Ramos (cell line): Measurements from ENCODE around the gene RTN4RL2.
"Not testable (repeated sequence)": the region's sequence is repeated elsewhere in the genome, so short reads cannot be mapped to it uniquely, and the experiment has no call there.

ENCODE experiments used
- in situ Hi-C: fragments of 300-500 bp; cut with MboI; formaldehyde crosslinking; loops from one replicate; pipeline ENCODE4 v1.14.3; 2022; ENCODE audit warnings: low sequenced_read_pairs; ENCODE audit not compliant: unreplicated experiment

The RTN4RL2 gene

GRCh38 chr11:57432149-57432561, 28.2 kb upstream of the RTN4RL2 start:
- in situ Hi-C loops = no loop called here

- in situ Hi-C loops = no loop called here
Measured at GRCh38 chr11:57432714-57433163, 27.6 kb upstream of the RTN4RL2 start.

- in situ Hi-C loops = no loop called here
Measured at GRCh38 chr11:57434640-57435546, 25.4 kb upstream of the RTN4RL2 start.

GRCh38 chr11:57436031-57436430, 24.3 kb upstream of the RTN4RL2 start:
- in situ Hi-C loops = no loop called here

GRCh38 chr11:57438345-57439285, 21.7 kb upstream of the RTN4RL2 start:
- in situ Hi-C loops = no loop called here

GRCh38 chr11:57439786-57440185, 20.5 kb upstream of the RTN4RL2 start:
- in situ Hi-C loops = no loop called here

GRCh38 chr11:57440744-57441414, 19.4 kb upstream of the RTN4RL2 start:
- in situ Hi-C loops = no loop called here

- in situ Hi-C loops = no loop called here
Measured at GRCh38 chr11:57444362-57445121, 15.8 kb upstream of the RTN4RL2 start.

- in situ Hi-C loops = not testable (repeated sequence)
Measured at GRCh38 chr11:57445122-57445394, 15.3 kb upstream of the RTN4RL2 start.

GRCh38 chr11:57446055-57446454, 14.3 kb upstream of the RTN4RL2 start:
- in situ Hi-C loops = no loop called here

- in situ Hi-C loops = no loop called here
Measured at GRCh38 chr11:57453543-57454177, 6.7 kb upstream of the RTN4RL2 start.

- in situ Hi-C loops = loop anchor here (5.0 kb wide), 1 partner anchor 185 kb away; no protein-coding TSS in a partner anchor
Measured at GRCh38 chr11:57456960-57457642, 3.2 kb upstream of the RTN4RL2 start.

- in situ Hi-C loops = loop anchor here (5.0 kb wide), 1 partner anchor 185 kb away; no protein-coding TSS in a partner anchor
Measured at GRCh38 chr11:57457643-57458023, 2.7 kb upstream of the RTN4RL2 start.

- in situ Hi-C loops = loop anchor here (5.0 kb wide), 1 partner anchor 184 kb away; no protein-coding TSS in a partner anchor
Measured at GRCh38 chr11:57458060-57458409, 2.3 kb upstream of the RTN4RL2 start.

- in situ Hi-C loops = loop anchor here (5.0 kb wide), 1 partner anchor 184 kb away; no protein-coding TSS in a partner anchor
Measured at GRCh38 chr11:57458410-57459163, 1.7 kb upstream of the RTN4RL2 start.

GRCh38 chr11:57459164-57460021, 935 bp upstream of the RTN4RL2 start:
- in situ Hi-C loops = loop anchor here (5.0 kb wide), 1 partner anchor 183 kb away; no protein-coding TSS in a partner anchor
